GM21515 (cell line): ENCODE results near the gene CEP20.

ENCODE experiments used
- ATAC-seq: cut with Tn5 transposase; IDR thresholded peaks from one replicate; pipeline ENCODE4 v1.9.1; 2021; ENCODE audit not compliant: unreplicated experiment

CEP20 gene

DNA sequence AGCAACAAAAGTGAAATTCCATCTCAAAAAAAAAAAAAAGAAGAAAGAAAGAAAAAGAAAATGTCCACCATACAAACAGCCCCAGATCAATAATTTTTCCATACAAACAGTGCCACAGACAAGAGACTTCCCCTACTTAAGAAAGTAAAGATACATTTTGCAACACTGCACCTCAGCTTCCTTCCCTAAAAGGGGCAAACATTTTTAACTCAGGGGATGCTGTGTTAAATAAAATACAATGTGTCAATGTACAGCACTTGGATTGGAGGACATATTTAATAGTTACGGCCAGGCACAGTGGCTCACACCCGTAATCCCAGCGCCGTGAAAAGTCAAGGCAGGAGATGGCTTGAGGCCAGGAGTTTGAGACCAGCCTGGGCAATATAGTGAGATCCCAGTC lies 53.9 kb downstream of the CEP20 start:
- no peak for ATAC-seq

DNA sequence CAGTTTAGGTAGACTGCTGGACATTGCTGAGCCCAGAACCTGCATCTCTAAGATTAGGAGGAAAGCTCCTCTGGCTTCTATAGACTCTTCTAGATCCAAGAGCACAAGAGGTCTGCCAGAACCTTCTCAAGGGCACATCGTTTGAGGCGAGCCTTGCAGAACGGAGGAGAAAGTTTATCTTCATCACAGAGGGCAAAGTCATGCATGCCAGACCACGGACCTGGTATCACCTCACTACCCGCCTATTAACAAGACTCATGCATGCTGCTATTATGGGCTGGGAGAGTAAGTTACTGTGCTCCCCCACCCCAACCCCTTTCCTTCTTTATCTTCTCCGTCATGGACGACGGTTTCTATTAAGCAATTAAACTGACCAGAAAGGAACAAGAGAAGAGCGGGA lies 54.9 kb downstream of the CEP20 start:
- no peak for ATAC-seq

DNA sequence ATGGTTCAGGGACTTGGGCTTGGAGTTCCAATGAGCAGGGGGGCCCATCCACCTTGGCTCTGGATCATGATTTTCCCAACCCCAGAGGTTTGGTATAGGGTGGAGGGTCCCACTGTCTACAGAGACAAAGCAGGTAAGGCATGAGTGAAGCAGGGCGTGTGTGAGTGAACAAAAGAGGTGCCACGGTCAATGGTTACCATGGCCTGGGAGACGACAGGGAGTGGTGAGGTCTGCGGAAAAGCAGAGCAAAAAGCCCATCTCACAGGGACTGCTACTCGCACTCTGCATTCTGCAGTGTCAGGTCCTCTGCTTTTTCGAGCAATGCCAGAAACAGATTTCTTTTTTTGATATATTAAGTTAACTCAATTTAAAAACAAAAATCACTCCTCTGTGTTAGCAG lies 56.2 kb downstream of the CEP20 start:
- no peak for ATAC-seq

GRCh38 chr16:15830832-15831451 lies 57.5 kb downstream of the CEP20 start:
- no peak for ATAC-seq

DNA sequence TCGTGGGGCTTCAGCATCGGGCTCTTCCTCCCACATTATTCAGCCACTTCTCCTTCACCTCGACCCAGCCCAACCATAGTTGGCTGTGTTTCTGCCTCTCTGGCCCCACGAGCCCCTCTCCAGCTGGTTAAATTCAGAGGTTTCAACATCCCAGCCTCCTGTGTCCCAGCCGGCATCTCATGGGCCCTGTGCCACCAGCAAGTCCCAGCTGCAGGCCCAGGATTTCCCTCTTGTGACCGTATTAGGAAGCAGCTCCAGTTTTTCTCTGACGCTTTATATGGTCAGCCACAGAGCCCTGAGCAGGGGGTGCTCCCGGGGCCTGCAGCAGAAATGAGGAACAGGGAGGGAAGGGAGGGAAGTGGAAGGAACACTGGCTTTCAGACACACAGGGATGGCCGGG lies 58.9 kb downstream of the CEP20 start:
- ATAC-seq: no peak

DNA sequence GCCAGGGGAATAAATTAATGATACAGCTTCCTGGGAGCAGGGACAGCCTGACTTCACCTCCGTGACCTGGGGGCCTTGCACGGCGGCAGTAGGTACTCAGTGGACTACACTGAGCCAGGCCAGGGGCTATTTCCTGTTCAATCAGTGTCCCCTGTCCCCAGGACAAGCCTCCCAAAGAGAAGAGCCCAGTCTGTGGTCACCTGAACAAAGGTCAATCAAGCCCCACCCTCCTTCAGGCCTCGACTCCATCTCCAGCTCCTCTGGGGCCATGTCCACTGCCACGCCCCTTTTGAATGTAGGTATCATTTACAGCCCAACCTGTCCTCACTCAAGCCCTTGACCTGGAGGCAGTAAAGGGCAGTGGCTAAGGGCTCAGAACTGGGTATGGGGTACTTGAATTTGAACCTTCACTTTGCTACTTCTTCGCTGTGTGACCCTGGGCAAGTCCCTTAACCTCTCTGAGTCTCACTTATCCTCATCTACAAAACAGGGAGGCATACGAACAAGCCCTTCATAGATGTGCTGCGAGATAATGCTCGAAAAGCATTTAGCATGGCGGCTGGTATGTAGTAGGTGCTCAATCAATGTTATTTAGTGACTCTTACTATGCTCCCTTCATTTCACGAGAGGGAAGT lies 60.6 kb downstream of the CEP20 start:
- no peak for ATAC-seq

- no peak for ATAC-seq
Observed at GRCh38 chr16:15827299-15827698, 61.1 kb downstream of the CEP20 start.

DNA sequence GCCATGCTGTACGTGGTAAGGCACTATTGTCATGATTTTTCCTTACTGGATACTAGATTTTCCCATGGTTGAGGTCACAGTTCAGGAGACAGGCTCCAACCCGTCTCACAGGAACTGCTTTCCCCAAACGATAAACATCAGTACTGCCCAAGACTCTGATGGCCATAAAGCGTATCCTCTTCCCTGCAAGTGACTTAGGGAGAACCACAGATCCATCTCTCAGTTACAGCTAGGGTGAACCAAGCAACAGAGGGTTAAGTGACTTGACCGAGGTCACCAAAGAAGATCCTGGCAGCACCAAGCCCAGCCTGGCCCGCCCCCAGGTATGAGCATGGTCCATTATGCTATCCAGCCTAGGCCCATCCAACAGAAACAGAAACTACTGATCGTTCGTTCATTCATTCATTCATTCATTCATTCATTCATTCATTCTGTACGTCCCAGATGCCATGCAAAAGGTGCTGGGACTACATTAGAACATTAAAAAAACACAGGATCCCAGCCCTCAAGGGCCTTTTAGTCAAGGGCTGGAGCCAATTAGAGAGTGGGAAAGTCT lies 62.6 kb downstream of the CEP20 start:
- no peak for ATAC-seq

- no peak for ATAC-seq
Observed at GRCh38 chr16:15822957-15823356, 65.4 kb downstream of the CEP20 start.

DNA sequence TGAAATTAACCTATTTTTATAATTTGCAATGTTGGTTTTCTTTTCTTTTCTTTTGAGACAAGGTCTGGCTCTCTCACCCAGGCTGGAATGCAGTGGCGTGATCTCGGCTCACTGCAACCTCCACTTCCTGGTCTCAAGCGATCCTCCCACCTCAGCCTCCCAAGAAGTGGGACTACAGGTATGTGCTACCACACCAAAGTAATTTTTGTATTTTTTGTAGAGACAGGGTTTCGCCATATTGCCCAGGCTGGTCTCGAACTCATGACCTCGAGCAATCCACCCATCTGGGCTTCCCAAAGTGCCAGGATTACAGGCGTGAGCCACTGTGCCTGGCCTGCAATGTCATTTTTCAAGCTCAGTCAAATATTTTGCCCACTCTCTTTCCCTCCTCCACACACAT lies 67.6 kb downstream of the CEP20 start:
- no peak for ATAC-seq

DNA sequence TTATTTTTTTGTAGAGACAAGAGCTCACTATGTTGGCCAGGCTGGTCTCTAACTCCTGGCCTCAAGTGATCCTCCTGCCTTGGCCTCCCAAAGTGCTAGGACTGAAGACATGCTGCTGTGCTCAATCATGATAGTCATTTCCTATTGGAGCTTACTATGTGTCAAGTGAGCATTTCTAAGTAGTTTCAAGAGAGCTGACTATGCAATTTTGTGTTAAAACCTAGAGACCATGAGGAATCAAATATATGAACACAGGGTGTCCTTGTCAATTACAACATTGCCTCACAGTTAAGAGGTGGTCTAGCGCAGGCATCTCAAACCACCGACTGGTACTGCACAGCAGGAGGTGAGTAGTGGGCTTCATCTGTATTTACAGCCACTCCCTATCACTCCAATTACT lies 69.4 kb downstream of the CEP20 start:
- no peak for ATAC-seq

- no peak for ATAC-seq
Observed at GRCh38 chr16:15817446-15817845, 71.0 kb downstream of the CEP20 start.

DNA sequence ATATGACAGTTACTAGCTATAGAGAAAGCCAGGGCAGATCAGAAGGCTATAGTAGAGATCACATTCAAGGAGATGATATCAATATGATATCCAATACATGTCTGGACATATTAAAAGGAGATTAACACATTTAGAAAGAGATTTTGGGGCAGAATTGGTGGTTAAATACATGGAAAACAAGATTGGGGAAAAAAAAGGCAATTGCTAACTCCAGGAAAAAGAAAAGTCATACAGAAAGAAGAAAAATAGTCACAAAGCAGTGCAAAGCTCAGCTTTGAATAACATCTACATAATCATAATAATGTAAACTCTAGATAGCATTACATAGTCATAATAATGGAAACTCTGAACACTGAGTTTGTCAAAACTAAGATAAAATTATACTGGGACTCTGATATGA lies 72.2 kb downstream of the CEP20 start:
- no peak for ATAC-seq
